Lower leg skin (tissue), 4 donors: ENCODE data around the gene PUS7L. TPM values are rescaled to one million over a fixed set of nuclear protein-coding genes. Genes with fewer than 3 reads are reported as not detected.
"Not testable (repeated sequence)": the region's sequence is repeated elsewhere in the genome, so short reads cannot be mapped to it uniquely, and the experiment has no call there.

ENCODE experiments used
- DNase-seq, 2 donors: peaks; one replicate each; pipeline ENCODE4 v3.0.0-alpha.2; 2019; ENCODE audit warnings: low spot score in 2 of 2
- H3K4me3 ChIP-seq: fragments of 200-600 bp; sonication (generic); 2 replicates; pipeline ENCODE4 v1.5.1; 2017; ENCODE audit warnings: mild to moderate bottlenecking, low read depth; ENCODE audit not compliant: poor library complexity, severe bottlenecking
- POLR2A ChIP-seq, 2 donors: fragments of 450-650 bp; IDR thresholded peaks; one replicate each; pipeline ENCODE4 v1.6.1; 2016 to 2017; ENCODE audit warnings: antibody characterized with exemption in 2 of 2, mild to moderate bottlenecking in 1 of 2, moderate library complexity in 1 of 2
- whole genome bisulfite sequencing, 2 donors: methylation state at CpG; one replicate each; pipeline ENCODE4 v1.1.5; 2018; 5-methylcytosine and 5-hydroxymethylcytosine counted together
- intact Hi-C: fragments of 100-400 bp; cut with DNase I; formaldehyde crosslinking; loops from one replicate; pipeline ENCODE4 v1.15.0; 2023; ENCODE audit warnings: low total_unique reads
- total RNA-seq, 4 donors: library from RNA; depleted of rRNA; stranded (reverse); fragments of >200 nt; gene quantifications; one replicate each; pipeline ENCODE4 v1.1.0, GENCODE V29; 2016
- TF ChIP-seq, protein P1 (sequence below), 3 donors: fragments of 450-650 bp; IDR thresholded peaks; one replicate each; pipeline ENCODE4 v1.5.1; 2016; ENCODE audit warnings: antibody characterized with exemption in 3 of 3, mild to moderate bottlenecking in 3 of 3, moderate library complexity in 2 of 3

The PUS7L gene
- total RNA-seq, 4 donors from 2014 or later: 3.2 to 7.8 (median 6.3) TPM

- DNase-seq: no peak
- no peak overlapping the region for H3K4me3 ChIP-seq
- WGBS, 2 donors: 91 to 96% methylated on average over 1 of the region's 1 CpG
- TF ChIP-seq, protein P1, sequence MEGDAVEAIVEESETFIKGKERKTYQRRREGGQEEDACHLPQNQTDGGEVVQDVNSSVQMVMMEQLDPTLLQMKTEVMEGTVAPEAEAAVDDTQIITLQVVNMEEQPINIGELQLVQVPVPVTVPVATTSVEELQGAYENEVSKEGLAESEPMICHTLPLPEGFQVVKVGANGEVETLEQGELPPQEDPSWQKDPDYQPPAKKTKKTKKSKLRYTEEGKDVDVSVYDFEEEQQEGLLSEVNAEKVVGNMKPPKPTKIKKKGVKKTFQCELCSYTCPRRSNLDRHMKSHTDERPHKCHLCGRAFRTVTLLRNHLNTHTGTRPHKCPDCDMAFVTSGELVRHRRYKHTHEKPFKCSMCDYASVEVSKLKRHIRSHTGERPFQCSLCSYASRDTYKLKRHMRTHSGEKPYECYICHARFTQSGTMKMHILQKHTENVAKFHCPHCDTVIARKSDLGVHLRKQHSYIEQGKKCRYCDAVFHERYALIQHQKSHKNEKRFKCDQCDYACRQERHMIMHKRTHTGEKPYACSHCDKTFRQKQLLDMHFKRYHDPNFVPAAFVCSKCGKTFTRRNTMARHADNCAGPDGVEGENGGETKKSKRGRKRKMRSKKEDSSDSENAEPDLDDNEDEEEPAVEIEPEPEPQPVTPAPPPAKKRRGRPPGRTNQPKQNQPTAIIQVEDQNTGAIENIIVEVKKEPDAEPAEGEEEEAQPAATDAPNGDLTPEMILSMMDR (IDR thresholded peaks at IDR 0.05): no peak
- no peak for TF ChIP-seq POLR2A (IDR thresholded peaks at IDR 0.05)
- intact Hi-C loops: no loop called here
These were observed 29.9 kb downstream of the PUS7L start for GRCh38 chr12:43728698-43729097.

DNA sequence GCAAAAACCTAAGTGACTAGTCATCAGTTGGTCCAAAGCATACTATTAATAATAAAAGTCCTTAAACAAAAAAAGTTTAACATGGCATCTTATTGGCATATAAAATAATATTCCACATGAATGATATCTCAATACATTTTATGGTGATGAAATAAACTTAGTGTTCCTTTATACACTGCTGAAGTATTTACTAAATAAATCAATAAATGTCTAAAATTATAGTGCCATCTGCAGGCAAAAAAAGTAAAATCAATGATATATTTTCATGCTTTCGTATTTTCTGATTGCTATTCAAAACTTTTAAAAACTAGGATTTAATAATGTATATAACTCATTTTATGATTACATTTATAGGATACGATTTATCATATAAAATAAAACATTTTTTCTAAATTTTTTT, 30.5 kb downstream of the PUS7L start:
- H3K4me3 ChIP-seq: no peak overlapping the region
- TF ChIP-seq POLR2A (IDR thresholded peaks at IDR 0.05): no peak
- TF ChIP-seq, protein P1 (IDR thresholded peaks at IDR 0.05): no peak
- intact Hi-C loops: no loop called here
- no peak for DNase-seq
- WGBS, 2 donors: 44 to 49% methylated on average over 2 of the region's 2 CpGs

- no peak overlapping the region for H3K4me3 ChIP-seq
- DNase-seq: no peak
- no peak for TF ChIP-seq POLR2A (IDR thresholded peaks at IDR 0.05)
- TF ChIP-seq, protein P1 (IDR thresholded peaks at IDR 0.05): no peak
- intact Hi-C loops: no loop called here
These were observed 35.5 kb downstream of the PUS7L start for GRCh38 chr12:43723134-43723533.

DNA sequence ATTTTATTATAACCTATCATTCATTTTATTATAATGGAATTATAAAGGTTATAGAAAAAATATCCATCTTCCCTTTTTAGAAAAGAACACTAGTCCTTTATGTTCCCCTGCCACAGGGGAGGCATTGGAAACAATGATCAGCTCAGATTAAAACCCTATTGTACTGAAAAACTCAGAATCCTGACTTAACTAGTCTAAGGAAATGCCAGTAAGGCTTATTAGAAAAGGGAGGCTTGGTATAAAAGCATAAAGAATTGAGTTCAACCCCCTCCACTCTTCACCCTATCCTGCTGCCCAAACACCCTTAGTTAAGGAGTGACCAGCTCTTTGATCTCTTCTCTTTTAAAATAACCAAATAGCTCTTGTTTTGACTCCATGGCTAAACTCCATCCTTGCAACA, 36.0 kb downstream of the PUS7L start:
- intact Hi-C loops: no loop called here
- TF ChIP-seq, protein P1 (IDR thresholded peaks at IDR 0.05): no peak
- no peak for TF ChIP-seq POLR2A (IDR thresholded peaks at IDR 0.05)
- no peak overlapping the region for H3K4me3 ChIP-seq
- DNase-seq: no peak

- intact Hi-C loops: no loop called here
- TF ChIP-seq, protein P1 (IDR thresholded peaks at IDR 0.05): no peak
- TF ChIP-seq POLR2A (IDR thresholded peaks at IDR 0.05): no peak
- H3K4me3 ChIP-seq: no peak overlapping the region
- WGBS, 2 donors: 78 to 87% methylated on average over 2 of the region's 2 CpGs
- no peak for DNase-seq
These were observed 47.2 kb downstream of the PUS7L start for GRCh38 chr12:43711348-43711747.

- H3K4me3 ChIP-seq, intact Hi-C loops, DNase-seq: not testable (repeated sequence)
- 30 to 41% methylated on average over 2 of the region's 2 CpGs for WGBS, 2 donors
These were observed 54.8 kb downstream of the PUS7L start for GRCh38 chr12:43703772-43704171.

DNA sequence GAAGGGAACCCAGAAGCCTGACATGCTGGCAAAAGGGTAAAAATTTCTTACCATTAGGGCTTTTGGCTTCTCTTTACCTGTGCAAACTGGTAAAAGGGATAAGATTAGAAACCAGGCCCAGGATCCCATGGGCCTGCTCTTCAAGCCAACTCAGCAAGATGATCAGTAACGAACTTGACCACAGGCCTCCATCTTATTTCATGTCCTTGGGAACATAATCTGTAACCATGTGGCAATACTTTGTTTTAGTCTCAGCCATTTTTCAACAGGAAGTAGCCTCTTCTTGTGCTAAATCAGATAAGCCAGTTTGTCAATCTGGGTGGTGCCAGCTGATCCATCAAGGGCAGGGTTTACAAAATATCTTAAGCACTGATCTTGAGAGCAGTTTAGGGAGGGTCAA, 57.4 kb downstream of the PUS7L start:
- intact Hi-C loops: not testable (repeated sequence)
- 83 to 91% methylated on average over 1 of the region's 1 CpG for WGBS, 2 donors

More for the DNA sequence above, 57.4 kb downstream of the PUS7L start:
- DNase-seq, H3K4me3 ChIP-seq: not testable (repeated sequence)
